Fibroblast of skin of left biceps (primary cell): Measurements from ENCODE around the gene PLCD4.
A peak's percentile ranks its signal among the peaks of the same experiment; 100 is the strongest.

Source experiments
- DNase-seq, 2 experiments: peaks; one replicate each; pipeline ENCODE4 v3.0.0-alpha.2; 2013; ENCODE audit warnings: low read depth in 2 of 2

Gene PLCD4

DNA sequence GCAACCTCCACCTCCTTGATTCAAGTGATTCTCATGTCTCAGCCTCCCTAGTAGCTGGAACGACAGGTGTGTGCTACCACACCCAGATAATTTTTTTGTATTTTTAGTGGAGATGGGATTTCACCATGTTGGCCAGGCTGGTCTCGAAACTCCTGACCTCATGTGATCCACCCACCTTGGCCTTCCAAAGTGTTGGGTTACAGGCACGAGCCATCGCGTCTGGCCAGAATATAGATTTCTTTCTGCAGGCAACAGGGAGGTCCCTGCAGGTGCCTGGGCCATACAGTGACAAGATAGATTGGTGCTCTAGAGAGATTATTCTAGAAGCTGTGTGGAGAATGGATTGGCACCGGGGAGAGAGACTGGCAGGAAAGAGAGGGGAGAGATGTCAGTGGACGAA lies 13.3 kb downstream of the PLCD4 start:
- DNase-seq, result no peak

- DNase-seq, result peak in 1 of 2 experiments; percentile 5
These were observed 15.1 kb downstream of the PLCD4 start for GRCh38 chr2:218622606-218623365.

DNA sequence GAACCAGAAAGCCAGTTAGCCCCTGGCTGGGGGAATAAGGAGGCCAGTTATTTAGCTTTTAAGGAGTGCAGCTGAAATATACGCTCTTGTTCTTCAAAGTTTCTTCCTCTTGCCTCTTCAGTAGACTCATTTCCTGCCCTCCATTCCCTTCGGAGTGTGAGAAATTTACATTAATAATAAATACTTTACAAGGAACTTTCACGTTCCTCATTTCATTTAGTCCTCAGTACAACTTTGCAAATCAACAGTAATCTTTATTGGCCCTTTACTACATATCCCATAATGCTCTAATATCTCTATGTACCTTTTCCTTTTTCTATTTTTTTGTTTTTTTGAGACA lies 15.6 kb downstream of the PLCD4 start:
- DNase-seq, result no peak

GRCh38 chr2:218626369-218626768 lies 18.7 kb downstream of the PLCD4 start:
- no peak for DNase-seq

DNA sequence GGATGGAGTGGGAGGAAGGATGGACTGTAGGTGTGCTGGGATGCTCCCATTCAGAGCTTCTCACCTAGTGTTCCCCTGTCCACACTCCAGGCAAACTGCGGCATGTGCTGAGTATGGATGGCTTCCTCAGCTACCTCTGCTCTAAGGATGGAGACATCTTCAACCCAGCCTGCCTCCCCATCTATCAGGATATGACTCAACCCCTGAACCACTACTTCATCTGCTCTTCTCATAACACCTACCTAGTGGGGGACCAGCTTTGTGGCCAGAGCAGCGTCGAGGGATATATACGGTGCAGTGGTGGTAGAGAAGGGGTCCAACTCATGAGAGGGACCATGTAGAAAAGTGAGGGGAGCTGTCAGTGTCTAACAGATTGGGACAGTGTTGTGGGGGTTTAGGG lies 20.2 kb downstream of the PLCD4 start:
- no peak for DNase-seq

DNA sequence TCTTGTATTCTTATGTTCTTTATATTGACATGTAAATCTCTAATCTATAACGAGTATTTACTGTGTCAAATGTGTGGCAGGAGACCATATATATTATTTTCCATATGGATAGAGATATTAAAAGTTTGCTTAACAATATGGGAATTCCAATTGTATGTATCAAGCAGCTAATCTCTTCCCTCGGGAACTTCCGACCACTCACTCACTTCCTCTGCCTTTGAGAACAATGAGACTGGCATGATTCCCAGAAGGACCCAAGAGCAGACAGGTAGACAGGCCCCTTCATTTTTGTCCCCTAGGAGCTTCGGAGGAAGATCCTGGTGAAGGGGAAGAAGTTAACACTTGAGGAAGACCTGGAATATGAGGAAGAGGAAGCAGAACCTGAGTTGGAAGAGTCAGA lies 24.1 kb downstream of the PLCD4 start:
- DNase-seq, result peak; percentile 9

DNA sequence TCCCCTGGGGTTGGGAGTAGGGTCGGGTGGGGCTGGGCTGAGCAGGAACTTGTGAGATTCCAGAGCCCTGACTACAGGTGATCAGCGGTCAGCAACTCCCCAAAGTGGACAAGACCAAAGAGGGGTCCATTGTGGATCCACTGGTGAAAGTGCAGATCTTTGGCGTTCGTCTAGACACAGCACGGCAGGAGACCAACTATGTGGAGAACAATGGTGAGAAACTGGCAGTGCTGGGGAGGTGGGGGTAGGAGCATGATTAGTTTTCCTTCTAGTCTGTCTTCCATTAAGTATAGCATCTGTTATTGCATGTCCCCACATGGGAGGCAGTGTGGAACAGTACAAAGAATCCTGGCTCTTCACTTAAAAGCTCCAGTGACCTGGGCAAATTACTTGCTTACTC lies 28.0 kb downstream of the PLCD4 start:
- DNase-seq, result no peak

DNA sequence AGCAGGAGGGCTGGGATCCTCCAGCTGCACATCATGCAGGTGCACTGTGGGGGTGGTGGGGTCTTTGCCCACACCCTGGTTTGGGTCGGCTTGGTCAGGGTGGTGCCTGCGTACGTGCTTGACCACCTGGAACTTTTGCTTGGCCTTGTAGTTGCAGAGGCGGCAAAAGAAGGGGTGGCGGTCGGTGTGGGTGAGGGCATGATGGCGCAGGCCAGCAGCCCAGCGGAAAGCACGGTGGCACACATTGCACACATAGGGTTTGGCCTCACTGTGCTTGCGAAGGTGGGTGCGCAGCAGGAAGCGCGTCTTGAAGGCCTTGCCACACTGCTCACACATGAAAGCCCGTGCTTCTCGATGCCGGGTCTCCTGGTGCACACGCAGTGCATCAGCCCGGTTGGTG lies 30.7 kb downstream of the PLCD4 start:
- no peak for DNase-seq

GRCh38 chr2:218642121-218642656 lies 34.5 kb downstream of the PLCD4 start:
- no peak for DNase-seq

DNA sequence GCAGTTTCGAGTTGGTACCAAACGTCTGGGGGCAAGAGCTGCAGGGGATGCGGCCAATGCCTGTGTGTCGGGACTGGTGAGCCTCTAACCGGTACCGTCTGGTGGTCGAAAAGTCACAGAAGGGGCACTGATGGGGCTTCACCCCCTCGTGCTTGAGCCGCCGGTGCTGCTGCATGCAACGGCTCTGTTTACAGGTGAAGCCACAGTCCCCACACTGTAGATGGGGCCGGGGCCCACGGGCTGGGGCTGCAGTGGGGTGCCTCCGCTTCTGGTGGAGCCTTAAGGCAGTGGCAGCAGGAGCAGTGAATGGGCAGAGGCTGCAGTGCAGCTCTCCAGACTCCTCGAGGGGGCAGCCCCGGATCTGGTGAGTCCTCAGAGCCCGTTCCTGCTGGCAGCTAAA lies 35.1 kb downstream of the PLCD4 start:
- DNase-seq, result no peak

DNA sequence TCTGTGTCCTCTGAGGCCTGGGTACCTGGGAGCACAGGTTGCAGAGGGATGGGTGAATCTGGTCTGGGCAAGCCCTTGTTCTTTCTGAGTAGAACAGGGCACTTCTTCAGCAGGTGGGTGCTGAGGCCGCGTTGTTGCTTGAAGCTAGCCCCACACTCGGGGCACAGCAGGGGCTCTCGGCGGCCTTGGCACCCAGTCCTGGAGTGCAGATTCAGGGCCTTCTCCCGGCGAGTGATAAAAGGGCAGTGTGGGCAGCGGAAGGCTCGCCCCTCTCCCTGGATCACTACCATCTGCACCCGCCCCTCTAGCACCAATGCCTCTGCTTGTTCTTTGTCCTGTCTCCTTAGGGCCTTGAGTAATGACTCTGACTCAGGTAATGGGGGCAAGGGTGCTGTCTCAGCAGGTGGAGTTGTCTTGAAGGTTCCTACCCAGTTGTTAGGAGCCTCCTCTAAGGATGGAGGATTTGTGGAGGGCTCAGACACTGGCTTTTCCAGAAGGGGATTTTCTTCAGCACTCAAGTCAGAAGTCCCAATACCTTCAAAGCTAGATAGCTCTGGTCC lies 36.1 kb downstream of the PLCD4 start:
- DNase-seq, result no peak

DNA sequence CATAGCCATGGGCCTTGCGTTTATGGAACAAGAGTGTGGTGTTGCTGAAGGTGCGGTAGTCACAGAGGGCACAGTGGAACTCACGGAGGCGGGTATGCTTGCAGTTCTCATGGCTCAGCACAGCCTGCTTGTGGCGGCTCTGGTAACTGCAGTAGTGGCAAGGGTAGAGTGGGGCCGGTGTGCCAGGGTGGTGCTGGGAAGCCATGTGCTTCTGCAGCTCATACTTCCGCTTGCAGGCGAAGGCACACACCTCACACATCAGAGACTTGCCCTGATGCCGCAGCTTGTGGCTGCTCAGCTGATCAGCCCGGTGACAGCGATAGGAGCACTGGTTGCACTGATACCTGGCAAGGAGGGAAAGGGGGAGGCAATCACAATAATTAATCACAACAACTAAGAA lies 37.0 kb downstream of the PLCD4 start:
- no peak for DNase-seq

DNA sequence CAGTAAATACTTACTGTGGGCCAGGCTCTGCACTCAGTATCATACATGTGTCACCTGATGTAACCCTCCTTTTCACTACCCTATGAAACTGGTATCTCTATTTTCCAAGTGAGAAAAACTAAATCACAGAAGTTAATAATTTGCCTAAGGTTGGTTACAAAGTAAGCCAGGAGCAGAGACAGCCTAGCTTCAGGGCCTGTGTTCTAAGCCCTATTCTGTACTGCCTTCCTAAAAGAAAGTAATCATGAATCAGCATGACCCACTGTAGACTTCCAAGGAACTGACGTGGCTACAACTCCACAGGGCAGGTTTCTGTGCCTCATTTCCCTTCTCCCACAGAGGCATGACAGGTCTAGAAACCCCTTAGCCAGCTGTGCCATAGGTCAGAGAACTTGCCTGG lies 37.4 kb downstream of the PLCD4 start:
- no peak for DNase-seq

DNA sequence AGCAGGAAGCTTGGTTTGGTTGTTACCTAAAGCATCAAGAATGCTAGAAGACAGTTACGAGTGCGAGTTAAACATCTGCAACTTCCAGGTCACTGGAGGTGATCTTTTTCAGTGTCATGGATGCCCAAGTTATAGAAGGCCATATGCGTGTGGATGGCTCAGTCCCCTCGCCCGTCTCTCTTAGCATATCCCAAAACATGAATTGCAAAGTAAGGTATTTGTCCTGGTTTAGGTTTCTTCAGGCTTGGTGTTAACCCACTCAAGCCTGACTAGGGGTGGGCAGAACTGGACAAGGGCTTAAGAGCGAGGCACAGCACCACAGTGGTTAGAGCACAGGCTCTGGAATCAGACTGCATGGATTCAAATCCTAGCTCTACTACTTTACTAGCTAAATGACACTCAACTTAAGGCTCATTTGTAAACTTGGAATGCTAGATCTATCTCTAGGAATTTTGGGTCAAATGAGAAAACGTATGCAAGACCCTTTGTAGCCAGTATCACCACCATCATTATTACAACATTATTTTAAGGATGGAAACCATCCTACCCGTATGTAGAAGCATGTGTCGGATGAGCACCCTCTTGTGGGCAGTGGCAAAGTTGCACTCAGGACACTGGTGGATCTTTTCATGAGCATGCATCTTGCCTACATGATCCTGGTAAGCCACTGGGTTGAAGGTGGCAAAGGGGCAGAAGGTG lies 40.5 kb downstream of the PLCD4 start:
- DNase-seq, result peak in 1 of 2 experiments; percentile 4

DNA sequence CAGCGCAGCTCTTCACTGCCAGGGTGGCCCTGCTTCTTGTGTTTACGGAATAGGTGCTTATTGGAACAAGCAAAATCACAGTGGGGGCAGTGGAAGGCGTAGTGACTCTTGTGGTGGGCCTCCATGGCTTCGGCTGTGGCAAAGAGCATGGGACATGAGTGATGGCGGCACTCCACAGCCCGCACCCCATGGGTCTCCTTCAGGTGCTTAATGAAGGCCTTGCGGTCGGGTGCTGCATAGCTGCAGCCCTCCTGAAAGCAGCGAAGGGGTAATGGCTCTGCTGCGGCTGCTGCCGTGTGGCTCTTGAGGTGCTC lies 41.0 kb downstream of the PLCD4 start:
- DNase-seq, result no peak

- DNase-seq, result no peak
These were observed 48.1 kb downstream of the PLCD4 start for GRCh38 chr2:218655751-218656150.

DNA sequence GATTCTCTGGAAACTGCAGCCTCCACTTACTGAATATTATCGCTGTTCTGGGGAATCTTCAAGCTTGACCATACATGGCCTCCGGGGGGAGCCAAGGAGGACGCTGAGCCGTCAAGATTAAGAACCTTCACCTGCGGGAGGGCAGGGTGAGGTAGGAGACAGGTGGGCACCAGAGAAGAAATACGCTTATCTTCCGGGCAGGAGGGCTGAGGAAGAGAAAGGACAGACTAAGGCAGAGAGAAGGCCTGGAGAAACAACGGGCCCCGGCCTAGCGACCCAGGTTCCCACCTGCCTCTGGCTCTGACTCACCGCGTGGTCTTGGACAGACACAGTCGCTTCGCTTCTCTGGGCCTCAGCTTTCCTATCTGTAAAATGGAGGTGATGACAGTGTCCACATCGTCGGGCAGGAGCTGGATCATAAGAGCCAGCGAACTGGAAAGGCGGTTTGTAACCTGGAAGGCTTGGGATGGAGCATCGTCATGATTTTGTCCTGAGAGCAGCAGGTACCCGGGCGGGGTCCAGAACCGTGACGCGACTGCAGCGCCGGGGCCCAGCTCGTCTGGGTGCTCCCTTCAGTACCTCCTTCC lies 51.1 kb downstream of the PLCD4 start:
- no peak for DNase-seq

GRCh38 chr2:218659258-218659987 lies 51.7 kb downstream of the PLCD4 start, which contains the start of the genes BCS1L and ZNF142:
BCS1L (plus strand) TSS chr2:218659683; CDS start chr2:218660988, 1,305 bp downstream.
ZNF142 (minus strand) TSS chr2:218659623; CDS start chr2:218656429, 3,194 bp downstream.
- DNase-seq, result peak; percentile 56 to 59

DNA sequence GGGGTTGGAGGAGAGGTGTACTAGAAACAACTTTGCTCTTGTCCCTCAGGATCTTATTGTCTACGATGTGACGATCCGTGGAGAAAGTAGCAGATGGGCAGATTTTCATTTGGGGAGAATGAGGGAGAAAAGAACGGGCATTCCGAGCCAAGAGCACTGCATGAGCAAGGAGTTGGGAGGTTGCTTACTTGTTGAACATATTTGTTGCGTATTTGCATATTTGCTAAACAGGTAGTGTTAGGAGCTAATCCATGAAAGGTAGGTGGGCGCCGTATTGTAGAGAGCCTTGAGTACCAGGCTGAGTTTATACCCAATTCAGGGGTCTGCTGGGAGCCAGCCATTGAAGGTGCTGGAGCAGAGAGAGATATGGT lies 52.3 kb downstream of the PLCD4 start:
- no peak for DNase-seq

- DNase-seq, result no peak
These were observed 54.7 kb downstream of the PLCD4 start for GRCh38 chr2:218662377-218662776.

GRCh38 chr2:218662827-218663226 lies 55.1 kb downstream of the PLCD4 start:
- DNase-seq, result no peak

DNA sequence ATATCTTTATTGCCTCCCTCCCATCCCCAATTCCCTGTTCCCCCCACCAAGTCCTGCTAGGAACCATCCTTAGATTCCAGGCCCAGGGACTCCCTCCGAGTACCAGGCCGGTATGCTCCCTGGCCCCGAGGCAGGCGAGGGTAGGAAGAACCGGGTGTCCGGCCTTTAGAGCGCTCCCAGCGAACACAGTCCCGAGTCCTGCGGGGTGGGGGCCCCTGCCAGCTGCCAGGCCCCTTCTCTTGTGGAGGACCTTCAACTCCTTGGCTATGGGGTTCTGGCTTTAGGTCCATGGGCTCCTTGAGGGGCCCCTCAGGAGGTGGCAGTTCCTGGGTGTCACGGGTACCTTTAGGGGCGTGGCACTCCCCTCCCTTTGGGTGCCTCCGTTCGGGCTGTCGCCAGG lies 56.2 kb downstream of the PLCD4 start:
- no peak for DNase-seq
